ENCODE data around the gene RASSF5. TPM values are rescaled to one million over a fixed set of nuclear protein-coding genes. Genes with fewer than 3 reads are reported as not detected.

Gene RASSF5
- polyA plus RNA-seq, 1 of the 3 experiments (the other 2 are of a cell fraction), result 2.2 TPM

DNA sequence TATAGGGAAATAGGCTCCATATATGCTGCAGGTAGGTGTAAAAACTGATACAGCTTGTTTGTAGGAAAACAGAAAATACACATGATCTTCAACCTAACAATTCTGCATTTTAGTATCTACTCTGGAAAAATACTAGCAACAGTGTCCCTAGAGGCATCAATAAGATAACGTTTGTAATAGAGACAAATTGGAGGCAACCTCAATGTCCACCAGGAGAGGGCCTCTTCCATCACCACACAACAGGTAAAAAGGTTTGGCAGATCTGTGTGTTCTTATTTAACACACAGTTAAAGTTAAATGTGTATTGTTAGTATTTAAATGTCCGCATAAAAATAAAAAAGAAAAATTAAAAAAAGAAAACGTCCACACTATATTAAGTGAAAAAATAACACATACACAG is 99.5 kb downstream of the RASSF5 start:
- no peaks in the 10 kb centered on the region for H3K9me3 ChIP-seq
- peaks cover 14% of the 10 kb centered on the region for H3F3A ChIP-seq (replicated peaks; ENCODE audit: insufficient read depth)
- peak; percentile 46 for DNase-seq
- H3K4me2 ChIP-seq, result no peak overlapping the region
- no peaks in the 10 kb centered on the region for H4K20me1 ChIP-seq (ENCODE audit: insufficient read depth)
- H3K4me1 ChIP-seq (ENCODE audit: control insufficient read depth in 1 of 2, insufficient read depth in 2 of 2, low read depth in 1 of 2, low read length in 1 of 2), result peaks cover 0 to 8% of the 10 kb centered on the region in 2 experiments; a peak in 2 of 4 replicates
- no peak overlapping the region for H2AFZ ChIP-seq (ENCODE audit: low read depth)
- ChIA-PET POLR2A (no interaction called here), CTCF (interaction anchor here (0.6 to 10.2 kb wide), 15 partner anchors 13 to 375 kb away, joined by 3 to 109 read pairs (median 6); partner anchors contain the start of gene DYRK3)
- H3K9ac ChIP-seq, result no peak overlapping the region
- TF ChIP-seq TEAD4 (IDR thresholded peaks at IDR 0.05; ENCODE audit: borderline replicate concordance, insufficient read depth), result no peak
- TF ChIP-seq, protein P1, sequence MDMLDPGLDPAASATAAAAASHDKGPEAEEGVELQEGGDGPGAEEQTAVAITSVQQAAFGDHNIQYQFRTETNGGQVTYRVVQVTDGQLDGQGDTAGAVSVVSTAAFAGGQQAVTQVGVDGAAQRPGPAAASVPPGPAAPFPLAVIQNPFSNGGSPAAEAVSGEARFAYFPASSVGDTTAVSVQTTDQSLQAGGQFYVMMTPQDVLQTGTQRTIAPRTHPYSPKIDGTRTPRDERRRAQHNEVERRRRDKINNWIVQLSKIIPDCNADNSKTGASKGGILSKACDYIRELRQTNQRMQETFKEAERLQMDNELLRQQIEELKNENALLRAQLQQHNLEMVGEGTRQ (IDR thresholded peaks at IDR 0.05; ENCODE audit: borderline replicate concordance, low read depth, low read length), result no peak
- peak; percentile 35 for TF ChIP-seq RAD21 (IDR thresholded peaks at IDR 0.05; ENCODE audit: low read length)
- TF ChIP-seq, protein P2, sequence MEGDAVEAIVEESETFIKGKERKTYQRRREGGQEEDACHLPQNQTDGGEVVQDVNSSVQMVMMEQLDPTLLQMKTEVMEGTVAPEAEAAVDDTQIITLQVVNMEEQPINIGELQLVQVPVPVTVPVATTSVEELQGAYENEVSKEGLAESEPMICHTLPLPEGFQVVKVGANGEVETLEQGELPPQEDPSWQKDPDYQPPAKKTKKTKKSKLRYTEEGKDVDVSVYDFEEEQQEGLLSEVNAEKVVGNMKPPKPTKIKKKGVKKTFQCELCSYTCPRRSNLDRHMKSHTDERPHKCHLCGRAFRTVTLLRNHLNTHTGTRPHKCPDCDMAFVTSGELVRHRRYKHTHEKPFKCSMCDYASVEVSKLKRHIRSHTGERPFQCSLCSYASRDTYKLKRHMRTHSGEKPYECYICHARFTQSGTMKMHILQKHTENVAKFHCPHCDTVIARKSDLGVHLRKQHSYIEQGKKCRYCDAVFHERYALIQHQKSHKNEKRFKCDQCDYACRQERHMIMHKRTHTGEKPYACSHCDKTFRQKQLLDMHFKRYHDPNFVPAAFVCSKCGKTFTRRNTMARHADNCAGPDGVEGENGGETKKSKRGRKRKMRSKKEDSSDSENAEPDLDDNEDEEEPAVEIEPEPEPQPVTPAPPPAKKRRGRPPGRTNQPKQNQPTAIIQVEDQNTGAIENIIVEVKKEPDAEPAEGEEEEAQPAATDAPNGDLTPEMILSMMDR (IDR thresholded peaks at IDR 0.05), result peak; percentile 69
- peak; percentile 23; the same call in 1 of the 2 replicates for TF ChIP-seq SMC3 (IDR thresholded peaks at IDR 0.05; ENCODE audit: low read depth, low read length)
- TF ChIP-seq NFIC (IDR thresholded peaks at IDR 0.05; ENCODE audit: borderline replicate concordance), result no peak
- TF ChIP-seq, protein P3, sequence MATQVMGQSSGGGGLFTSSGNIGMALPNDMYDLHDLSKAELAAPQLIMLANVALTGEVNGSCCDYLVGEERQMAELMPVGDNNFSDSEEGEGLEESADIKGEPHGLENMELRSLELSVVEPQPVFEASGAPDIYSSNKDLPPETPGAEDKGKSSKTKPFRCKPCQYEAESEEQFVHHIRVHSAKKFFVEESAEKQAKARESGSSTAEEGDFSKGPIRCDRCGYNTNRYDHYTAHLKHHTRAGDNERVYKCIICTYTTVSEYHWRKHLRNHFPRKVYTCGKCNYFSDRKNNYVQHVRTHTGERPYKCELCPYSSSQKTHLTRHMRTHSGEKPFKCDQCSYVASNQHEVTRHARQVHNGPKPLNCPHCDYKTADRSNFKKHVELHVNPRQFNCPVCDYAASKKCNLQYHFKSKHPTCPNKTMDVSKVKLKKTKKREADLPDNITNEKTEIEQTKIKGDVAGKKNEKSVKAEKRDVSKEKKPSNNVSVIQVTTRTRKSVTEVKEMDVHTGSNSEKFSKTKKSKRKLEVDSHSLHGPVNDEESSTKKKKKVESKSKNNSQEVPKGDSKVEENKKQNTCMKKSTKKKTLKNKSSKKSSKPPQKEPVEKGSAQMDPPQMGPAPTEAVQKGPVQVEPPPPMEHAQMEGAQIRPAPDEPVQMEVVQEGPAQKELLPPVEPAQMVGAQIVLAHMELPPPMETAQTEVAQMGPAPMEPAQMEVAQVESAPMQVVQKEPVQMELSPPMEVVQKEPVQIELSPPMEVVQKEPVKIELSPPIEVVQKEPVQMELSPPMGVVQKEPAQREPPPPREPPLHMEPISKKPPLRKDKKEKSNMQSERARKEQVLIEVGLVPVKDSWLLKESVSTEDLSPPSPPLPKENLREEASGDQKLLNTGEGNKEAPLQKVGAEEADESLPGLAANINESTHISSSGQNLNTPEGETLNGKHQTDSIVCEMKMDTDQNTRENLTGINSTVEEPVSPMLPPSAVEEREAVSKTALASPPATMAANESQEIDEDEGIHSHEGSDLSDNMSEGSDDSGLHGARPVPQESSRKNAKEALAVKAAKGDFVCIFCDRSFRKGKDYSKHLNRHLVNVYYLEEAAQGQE (IDR thresholded peaks at IDR 0.05; ENCODE audit: low read depth, low read length), result no peak
- H3K27ac ChIP-seq (ENCODE audit: low read depth in 2 of 2, low read length in 1 of 2), result no peak overlapping the region
- H3K4me3 ChIP-seq (ENCODE audit: low read depth in 2 of 2, low read length in 1 of 2), result no peak overlapping the region
- WGBS (ENCODE audit: low lambda C conversion rate), result 53% methylated on average over 3 of the region's 3 CpGs
- no peaks in the 10 kb centered on the region for H3K9me2 ChIP-seq
- H3K79me2 ChIP-seq (ENCODE audit: insufficient read depth), result peaks cover 19% of the 10 kb centered on the region
- H3K36me3 ChIP-seq (replicated peaks in 1 of 2; ENCODE audit: control insufficient read depth in 1 of 2, insufficient read depth in 2 of 2, low read length in 1 of 2), result peaks cover 31 to 68% of the 10 kb centered on the region in 2 experiments
- H3K27me3 ChIP-seq (ENCODE audit: insufficient read depth), result no peaks in the 10 kb centered on the region

DNA sequence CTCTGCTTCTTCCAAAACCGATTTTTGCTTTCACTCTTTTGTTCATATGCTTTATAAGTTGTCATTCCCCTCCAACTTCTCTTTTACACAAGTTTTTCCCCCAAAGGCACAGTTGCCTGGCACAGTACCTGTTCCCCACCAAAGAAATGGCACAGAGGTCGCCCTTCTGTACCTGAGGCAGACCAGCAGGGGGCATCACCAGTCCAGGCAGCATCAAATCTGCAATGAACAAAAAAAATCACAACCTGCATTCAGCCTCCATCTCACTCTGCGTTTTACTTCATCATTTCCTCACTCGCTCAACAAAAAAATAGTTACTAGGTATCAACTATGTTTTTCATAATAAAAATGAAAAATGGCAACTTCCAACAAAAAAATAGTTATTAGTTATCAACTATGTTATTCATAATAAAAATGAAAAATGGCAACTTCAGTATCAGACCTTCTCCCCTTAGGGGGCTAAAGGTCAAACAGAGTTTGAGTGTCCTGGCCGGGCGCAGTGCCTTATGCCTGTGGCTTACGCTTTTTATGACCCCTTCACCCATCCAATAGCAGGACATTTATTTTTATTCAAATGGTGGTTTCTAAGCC is 100.9 kb downstream of the RASSF5 start:
- ChIA-PET CTCF (interaction anchor here (0.9 to 10.2 kb wide), 18 partner anchors 8 to 375 kb away, joined by 3 to 109 read pairs (median 4); partner anchors contain the start of gene DYRK3), POLR2A (no interaction called here)
- WGBS (ENCODE audit: low lambda C conversion rate), result 54% methylated on average over 7 of the region's 7 CpGs
- TF ChIP-seq FOXM1 (IDR thresholded peaks at IDR 0.05; ENCODE audit: low read depth) (no peak), GATA2 (CRISPR knock-in tag; IDR thresholded peaks at IDR 0.05) (no peak), NRF1 (IDR thresholded peaks at IDR 0.05; ENCODE audit: low read depth, low read length) (no peak), CHD2 (IDR thresholded peaks at IDR 0.05; ENCODE audit: low read length, partially characterized antibody) (no peak), TEAD4 (IDR thresholded peaks at IDR 0.05; ENCODE audit: borderline replicate concordance, insufficient read depth) (no peak), ELF1 (IDR thresholded peaks at IDR 0.05) (no peak), NFIC (IDR thresholded peaks at IDR 0.05; ENCODE audit: borderline replicate concordance) (no peak), RAD21 (IDR thresholded peaks at IDR 0.05; ENCODE audit: low read length) (peak; percentile 73), EZH2phosphoT487 (IDR thresholded peaks at IDR 0.05; ENCODE audit: borderline replicate concordance, low read depth) (no peak), SMC3 (IDR thresholded peaks at IDR 0.05; ENCODE audit: low read depth, low read length) (peak; percentile 62), FOSL2 (IDR thresholded peaks at IDR 0.05; ENCODE audit: borderline replicate concordance, low read depth) (no peak)
- TF ChIP-seq, protein P4, sequence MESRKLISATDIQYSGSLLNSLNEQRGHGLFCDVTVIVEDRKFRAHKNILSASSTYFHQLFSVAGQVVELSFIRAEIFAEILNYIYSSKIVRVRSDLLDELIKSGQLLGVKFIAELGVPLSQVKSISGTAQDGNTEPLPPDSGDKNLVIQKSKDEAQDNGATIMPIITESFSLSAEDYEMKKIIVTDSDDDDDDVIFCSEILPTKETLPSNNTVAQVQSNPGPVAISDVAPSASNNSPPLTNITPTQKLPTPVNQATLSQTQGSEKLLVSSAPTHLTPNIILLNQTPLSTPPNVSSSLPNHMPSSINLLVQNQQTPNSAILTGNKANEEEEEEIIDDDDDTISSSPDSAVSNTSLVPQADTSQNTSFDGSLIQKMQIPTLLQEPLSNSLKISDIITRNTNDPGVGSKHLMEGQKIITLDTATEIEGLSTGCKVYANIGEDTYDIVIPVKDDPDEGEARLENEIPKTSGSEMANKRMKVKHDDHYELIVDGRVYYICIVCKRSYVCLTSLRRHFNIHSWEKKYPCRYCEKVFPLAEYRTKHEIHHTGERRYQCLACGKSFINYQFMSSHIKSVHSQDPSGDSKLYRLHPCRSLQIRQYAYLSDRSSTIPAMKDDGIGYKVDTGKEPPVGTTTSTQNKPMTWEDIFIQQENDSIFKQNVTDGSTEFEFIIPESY (IDR thresholded peaks at IDR 0.05; ENCODE audit: borderline replicate concordance, low read depth), result no peak
- TF ChIP-seq, protein P5, sequence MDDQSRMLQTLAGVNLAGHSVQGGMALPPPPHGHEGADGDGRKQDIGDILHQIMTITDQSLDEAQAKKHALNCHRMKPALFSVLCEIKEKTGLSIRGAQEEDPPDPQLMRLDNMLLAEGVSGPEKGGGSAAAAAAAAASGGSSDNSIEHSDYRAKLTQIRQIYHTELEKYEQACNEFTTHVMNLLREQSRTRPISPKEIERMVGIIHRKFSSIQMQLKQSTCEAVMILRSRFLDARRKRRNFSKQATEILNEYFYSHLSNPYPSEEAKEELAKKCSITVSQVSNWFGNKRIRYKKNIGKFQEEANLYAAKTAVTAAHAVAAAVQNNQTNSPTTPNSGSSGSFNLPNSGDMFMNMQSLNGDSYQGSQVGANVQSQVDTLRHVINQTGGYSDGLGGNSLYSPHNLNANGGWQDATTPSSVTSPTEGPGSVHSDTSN (IDR thresholded peaks at IDR 0.05), result no peak

More for the DNA sequence above, 100.9 kb downstream of the RASSF5 start:
- Histone ChIP-seq H3K36me3 (replicated peaks in 1 of 2; ENCODE audit: control insufficient read depth in 1 of 2, insufficient read depth in 2 of 2, low read length in 1 of 2) (peaks cover 27 to 55% of the 10 kb centered on the region in 2 experiments), H3K27ac (ENCODE audit: low read depth in 2 of 2, low read length in 1 of 2) (no peak overlapping the region), H3K4me1 (ENCODE audit: control insufficient read depth in 1 of 2, insufficient read depth in 2 of 2, low read depth in 1 of 2, low read length in 1 of 2) (peaks cover 0 to 8% of the 10 kb centered on the region in 2 experiments; a peak in 2 of 4 replicates), H3F3A (replicated peaks; ENCODE audit: insufficient read depth) (peaks cover 17% of the 10 kb centered on the region), H3K79me2 (ENCODE audit: insufficient read depth) (peaks cover 22% of the 10 kb centered on the region), H4K20me1 (ENCODE audit: insufficient read depth) (no peaks in the 10 kb centered on the region), H3K9me3 (no peaks in the 10 kb centered on the region), H3K9ac (no peak overlapping the region), H3K27me3 (ENCODE audit: insufficient read depth) (no peaks in the 10 kb centered on the region), H3K9me2 (no peaks in the 10 kb centered on the region), H3K4me3 (ENCODE audit: low read depth in 2 of 2, low read length in 1 of 2) (no peak overlapping the region; a peak in 1 of 4 replicates), H2AFZ (ENCODE audit: low read depth) (no peak overlapping the region), H3K4me2 (no peak overlapping the region)
- DNase-seq, result peak; percentile 64
